GM19023 (cell line): ENCODE measurements around the gene GTF2IRD1.
A peak's percentile ranks its signal among the peaks of the same experiment; 100 is the strongest.

Experiments used
- ATAC-seq: cut with Tn5 transposase; IDR thresholded peaks from one replicate; pipeline ENCODE4 v1.9.1; 2021; ENCODE audit warnings: mild to moderate bottlenecking, moderate library complexity; ENCODE audit not compliant: unreplicated experiment

Gene GTF2IRD1

DNA sequence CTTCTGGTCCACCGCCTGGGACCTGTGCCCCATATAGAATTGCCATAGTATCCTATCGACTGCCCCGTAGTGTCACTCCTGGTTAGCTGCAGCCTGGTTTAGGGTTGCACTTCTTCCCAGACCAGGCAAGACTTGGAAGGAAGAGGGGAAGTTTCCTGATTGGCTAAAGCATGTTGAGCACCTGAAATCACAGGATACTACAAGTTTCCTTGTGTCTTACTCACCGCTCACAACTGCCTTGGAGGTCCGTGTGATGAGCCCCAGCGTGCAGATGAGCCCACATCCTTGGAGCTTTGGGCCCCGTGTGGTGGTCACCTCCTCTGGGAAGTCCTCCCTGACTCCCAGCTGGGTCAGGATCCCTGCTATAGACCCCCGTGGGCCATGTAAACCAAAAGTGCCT is 129.9 kb downstream of the GTF2IRD1 start:
- no peak for ATAC-seq

DNA sequence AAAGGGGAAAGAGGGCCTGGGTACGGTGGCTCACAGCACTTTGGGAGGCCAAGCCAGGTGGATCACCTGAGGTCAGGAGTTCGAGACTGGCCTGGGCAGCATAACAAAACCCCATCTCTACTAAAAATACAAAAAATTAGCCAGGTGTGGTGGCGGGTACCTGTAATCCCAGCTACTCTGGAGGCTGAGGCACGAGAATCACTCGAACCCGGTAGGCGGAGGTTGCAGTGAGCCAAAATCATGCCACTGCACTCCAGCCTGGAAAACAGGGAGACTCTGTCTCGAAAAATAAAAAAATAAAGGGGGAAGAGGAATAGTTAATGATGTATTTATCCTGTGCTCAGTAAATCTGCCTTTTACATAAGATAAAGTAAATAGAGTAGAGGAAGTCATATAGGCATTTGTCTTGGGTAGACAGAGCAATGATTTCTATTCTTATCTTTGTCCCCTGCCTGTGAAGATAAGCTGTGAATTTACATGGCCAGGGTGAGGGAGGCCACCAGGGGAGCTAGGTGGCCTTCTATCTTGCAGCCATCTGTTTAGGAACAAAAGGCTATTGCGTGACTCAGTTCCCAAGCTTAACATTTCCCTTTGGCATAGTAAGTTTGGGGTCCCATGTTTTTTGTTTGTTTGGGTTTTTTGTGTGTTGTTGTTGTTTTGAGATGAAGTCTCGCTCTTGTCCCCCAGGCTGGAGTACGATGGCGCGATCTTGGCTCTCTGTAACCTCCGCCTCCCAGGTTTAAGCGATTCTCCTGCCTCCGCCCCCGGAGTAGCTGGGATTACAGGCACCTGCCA is 130.7 kb downstream of the GTF2IRD1 start:
- no peak for ATAC-seq

DNA sequence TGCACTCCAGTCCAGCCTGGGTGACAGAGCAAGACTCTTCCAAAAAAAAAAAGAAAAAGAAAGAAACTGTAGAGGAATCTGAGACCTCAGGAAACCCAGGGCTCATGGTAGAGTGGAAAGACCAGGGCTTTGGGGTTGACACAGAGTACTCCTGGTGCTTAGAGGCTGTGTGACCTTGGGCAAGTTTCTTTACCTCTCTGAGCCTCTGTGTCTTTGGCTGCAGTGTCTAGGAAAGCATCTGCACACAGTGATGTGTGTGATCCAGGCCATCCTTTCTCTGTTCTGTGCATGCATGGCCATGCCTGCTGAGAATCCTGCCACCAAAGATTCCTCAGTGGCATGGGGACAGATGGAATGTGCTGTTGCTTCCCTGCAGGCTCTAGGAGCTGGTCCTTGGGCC is 132.1 kb downstream of the GTF2IRD1 start:
- no peak for ATAC-seq

- ATAC-seq = no peak
Measured at GRCh38 chr7:74586258-74587175, 132.8 kb downstream of the GTF2IRD1 start.

DNA sequence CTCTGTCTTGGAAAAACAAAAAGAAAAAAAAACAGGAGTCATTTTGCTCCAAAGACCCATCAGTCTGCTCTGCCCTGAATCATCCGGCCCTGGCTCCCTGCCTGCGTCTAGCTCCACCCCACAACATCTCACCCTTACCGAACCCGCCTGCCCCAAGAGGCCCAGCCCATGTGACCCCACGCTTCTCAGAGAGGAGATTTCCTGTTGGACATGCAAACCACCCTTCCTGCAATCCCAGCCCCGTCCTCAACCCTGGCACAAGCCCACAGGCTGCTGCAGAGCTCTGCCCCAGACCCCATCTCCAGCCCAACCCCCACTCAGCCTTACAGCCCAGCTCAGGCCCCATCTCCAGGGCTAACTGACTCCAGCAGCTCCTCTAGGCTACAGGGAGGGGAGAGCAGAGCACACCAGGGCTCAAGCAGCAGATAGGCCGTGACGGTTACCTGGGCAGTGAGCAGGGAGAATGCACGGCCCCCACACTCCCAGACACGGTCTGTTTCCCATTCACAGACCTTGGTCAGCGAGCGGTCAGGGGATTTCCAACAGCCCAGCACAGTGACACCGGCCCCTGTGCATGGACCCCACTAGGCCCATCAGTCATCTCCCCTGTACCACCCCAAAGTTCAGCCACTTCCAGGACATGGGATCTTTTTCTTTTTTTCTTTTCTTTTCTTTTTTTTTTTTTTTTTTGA is 133.9 kb downstream of the GTF2IRD1 start:
- ATAC-seq = peak; percentile 79

GRCh38 chr7:74590813-74591212 is 137.1 kb downstream of the GTF2IRD1 start:
- no peak for ATAC-seq

DNA sequence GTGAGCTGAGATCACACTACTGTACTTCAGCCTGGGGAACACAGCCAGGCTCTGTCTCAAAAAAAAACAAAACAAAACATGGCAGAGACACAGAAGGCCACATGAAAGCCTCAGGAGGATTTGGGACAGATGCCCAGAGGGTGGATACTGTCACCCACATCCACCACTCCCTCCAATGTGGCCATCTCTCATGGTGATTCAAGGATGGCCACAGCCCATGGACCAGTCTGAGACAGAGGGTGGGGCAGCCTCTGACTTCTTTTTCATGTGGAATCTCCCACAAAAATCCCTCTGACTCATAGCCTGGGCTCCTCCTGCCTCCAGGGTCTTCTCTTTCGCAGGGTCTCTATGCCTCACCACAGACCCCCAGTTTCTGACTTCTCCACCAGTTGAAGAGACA is 144.9 kb downstream of the GTF2IRD1 start:
- ATAC-seq = no peak

DNA sequence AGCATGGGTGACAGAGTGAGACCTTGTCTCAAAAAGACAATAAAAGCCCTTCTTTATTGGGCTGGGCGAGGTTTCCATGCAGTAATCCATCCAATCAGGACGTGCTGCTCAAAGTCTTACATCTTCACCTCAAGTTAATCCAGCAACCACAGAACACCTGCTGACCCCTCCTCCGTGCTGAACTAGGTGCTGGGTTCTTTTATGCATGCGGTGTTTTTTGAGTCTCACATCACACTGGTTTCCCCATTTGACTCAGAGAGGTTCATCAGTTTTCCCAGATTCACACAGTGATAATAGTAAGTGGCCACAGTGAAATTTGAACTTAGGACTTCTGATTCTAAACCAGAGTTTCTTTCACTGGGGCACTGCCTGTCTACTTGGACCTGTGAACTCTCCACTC is 145.5 kb downstream of the GTF2IRD1 start:
- peak; percentile 50 for ATAC-seq

GRCh38 chr7:74604326-74605020 is 150.8 kb downstream of the GTF2IRD1 start:
- ATAC-seq = no peak

DNA sequence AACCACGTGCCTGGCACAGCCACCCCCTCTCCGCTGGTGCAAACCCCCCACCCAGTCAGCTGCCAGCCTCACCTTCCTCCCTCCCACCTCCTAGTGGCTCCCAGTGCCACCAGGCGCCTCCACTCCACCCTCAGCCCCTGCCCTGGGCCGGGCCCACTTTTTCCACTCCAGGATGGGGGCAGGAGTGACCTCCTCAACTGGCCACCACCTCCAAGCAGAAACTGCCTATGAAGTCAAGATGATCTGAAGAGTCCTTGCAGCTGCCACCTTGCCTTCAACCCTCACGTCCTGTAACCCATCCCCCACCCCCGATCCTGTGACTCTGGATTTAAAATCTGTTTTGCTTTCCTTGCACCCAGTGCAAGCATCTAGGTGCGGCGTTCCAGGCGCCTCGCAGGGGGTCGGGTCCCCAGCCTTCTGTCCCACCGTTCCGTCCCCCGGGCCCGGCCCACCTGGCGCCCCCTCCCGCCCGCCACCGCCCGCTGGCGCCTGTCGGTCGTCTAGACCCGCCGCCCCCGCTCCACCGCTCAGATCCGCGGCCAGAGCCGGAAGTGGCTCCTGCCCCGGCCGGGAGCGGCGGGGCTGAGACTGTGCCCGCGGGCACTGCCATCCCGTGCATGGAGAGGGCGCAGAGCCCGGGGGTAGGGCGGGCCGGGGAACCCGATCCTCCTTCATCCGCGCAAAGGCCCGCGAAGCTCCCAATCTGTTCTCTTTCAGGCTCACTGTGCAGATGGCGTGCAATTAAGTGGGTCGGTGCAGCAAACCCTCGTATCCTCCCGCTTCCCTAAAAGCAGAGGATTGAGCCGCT is 152.6 kb downstream of the GTF2IRD1 start:
- no peak for ATAC-seq

GRCh38 chr7:74606909-74607510 is 153.3 kb downstream of the GTF2IRD1 start:
- ATAC-seq = no peak

DNA sequence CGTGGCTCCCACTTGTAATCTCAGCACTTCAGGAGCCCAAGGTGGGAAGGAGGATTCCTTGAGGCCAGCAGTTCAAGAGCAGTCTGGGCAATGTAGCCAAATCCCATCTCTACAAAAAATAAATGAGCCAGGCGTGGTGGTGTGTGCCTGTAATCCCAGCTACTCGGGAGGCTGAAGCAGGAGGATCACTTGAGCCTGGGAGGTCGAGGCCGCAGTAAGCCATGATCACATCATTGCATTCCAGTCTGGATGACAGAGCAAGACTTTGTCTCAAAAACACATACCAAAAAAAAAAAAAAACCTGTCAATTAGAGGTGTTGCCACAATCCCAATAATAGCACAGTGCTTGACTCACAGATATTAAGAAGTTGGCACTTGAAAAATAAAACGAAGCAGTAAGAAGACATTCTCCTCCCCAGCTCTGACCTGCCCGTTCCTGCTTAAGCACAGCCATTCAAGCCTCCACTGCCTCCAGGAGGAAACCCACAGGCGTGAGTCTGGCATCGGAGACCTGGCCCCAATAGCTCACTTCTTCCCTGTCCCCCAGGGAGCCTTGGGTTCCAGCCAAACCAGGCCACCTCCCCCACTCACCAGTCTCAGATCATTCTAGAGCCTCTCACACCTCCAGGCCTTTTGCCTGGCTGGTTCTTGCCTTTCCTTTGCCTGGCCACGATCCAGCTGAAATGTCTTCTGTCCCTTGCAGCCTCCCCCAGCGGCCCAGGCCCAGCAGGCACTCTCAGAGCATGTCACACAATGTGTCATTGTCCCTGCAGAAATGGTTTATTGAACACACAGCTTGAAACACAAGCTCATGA is 158.5 kb downstream of the GTF2IRD1 start:
- ATAC-seq = no peak

DNA sequence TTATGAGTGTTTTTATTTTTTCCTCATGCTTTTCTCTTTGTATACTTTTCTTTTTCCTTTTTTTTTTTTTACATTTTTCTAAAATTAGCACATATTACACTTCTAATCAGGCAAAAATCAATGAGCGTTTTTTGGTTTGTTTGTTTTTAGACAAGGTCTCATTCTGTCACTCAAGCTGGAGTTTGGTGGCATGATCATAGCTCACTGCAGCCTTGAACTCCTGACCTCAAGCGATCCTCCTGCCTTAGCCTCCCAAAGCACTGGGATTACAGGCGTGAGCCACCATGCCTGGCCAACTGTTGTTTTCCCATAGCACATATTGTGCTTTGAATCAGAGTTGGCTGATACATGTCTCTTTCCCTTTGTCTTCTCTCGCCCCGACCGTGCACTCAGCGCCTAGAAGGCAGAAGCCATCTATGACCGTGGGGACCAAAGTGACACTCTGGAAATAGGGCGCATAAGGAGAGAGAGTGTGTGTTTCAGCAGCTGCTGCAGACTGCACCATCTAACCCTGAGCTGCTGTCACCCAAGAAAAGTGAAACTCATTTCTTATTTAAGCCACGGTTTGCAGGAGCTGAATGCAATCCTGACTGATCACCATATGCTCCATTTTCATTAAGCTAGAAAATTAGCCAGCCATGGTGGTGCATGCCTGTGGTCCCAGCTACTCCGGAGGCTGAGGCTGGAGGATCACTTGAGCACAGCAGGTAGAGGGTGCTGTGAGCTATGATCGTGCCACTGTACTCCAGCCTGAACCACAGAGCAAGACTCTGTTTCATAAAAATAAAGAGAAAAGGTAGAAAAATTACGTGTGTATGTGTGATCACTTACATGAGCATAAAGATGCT is 162.5 kb downstream of the GTF2IRD1 start:
- ATAC-seq = no peak

DNA sequence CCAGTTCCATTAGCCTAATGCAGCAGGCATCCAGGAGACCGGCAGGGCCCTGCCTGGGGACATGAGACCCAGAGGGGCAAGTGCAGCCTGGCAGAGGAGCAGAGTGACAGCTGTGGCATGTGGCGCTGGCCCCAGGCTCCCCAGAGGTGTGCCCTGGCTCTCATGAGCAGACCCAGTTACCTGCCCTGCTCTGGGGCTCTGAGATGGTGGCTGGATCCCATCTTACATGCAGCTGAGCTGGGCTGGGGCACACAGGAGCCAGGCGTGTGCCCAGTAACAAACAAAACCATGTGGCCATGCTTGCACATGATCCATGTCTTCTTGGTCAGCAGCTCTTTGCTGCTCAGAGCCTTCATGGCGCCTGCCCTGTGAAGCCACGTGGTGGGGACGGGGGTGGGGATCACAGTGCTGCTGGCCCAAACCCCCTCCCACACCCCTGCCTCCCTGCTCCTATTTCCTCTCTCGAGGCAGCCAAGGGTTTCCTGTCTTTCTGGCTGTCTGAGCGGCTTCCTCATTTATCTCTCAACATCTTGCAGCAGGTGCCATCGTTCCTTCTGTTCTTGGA is 163.6 kb downstream of the GTF2IRD1 start:
- no peak for ATAC-seq

DNA sequence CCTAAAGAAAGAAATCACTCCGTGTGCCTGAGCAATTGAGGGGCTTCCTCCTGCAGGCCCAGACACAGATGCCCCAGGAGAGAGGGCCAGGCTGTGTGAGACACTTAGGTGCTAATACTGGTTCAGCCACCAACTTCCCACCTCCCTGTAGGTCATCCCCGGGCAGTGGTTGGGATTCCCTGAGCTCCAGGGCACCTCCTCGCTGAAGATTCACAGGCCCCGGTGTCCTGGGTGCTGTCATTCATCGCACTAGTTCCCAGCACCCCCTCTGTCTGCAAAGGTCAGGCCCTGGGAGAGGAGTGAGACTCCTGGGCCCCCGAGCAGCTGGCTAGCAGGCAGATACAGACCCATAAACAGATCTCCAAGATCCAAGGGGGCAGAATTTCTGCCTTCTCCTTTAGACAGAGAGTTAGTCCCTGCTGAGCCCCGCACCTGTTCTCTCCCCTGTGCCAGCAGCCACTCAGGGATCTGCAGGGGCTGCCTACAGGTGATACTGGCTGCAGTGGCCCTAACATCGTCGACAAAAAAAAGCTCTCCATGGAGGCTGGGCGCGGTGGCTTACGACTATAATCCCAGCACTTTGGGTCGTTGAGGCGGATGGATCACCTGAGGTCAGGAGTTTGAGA is 165.6 kb downstream of the GTF2IRD1 start:
- no peak for ATAC-seq

DNA sequence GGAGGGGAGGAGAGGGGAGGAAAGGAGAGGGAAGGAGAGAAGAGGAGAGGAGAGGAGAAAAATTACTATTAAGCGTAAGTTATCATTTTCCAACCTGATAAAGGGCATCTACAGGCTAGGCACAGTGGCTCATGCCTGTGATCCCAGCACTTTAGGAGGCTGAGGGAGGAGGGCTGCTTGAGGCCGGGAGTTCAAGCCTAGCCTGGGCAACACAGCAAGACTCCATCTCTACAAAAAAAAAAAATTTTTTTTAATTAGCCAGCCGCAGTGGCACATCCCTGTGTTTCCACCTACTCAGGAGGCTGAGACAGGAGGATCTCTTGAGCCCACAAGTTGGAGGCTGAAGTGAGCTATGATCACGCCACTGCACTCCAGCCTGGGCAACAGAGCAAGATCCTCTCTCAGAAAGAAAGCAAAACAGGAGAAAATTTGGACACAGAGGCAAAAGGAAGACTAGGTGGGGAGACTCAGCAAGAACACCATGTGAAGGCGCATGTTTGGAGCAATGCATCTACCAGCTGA is 168.6 kb downstream of the GTF2IRD1 start:
- ATAC-seq = no peak

GRCh38 chr7:74623135-74623534 is 169.4 kb downstream of the GTF2IRD1 start:
- ATAC-seq = no peak
